ENCODE measurements around the gene HOXA3. TPM values are rescaled to one million over a fixed set of nuclear protein-coding genes. Genes with fewer than 3 reads are reported as not detected.

The HOXA3 gene
- total and polyA plus RNA-seq, 9 of the 15 experiments (the other 6 are each of a cell fraction or from before 2014, with no cell fraction given): 0.04 to 0.13 TPM; not detected in 7

DNA sequence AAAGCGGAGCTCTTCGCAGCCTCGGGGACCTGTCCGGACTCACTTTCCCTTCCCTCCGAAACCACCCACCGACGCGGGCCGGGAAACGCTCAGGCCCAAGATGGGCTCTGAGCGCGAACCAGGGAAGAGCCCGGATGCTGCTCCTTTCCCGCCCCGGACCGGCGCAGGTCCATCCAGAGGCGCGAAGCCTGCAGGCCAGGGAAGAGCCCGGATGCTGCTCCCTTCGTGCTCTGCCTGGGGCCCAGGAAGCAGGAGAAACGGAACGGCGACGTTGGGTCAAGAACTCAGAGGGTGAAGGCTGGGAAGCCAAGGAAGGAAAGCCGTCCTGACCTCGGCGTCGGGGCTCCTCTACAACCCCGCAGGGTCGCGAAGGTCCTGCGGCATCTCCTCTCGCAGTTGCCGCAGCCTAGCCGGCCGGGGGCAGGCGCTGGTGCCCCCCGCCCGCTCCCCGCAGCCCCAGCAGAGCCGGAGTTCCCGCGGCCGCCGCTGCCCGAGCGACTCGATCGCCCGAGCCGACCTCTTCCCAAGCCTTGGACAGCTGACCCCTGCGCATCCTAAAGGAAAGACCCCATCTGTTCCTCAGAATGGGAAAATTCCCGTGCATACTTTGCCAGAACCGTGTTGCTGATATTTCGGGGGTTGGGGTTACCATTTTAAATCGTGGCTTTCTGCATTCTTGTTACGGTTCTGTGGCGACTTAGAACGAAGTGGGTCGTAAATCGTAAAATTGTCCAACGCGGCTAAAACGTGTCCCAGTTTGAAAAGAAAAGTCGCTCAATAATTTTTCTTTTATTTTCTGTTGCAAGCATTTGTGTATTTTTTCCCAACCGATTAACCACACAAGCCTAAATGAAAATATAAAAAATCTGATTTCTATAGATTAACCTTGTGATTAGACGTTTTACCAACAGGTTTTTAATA is 64.1 kb downstream of the HOXA3 start:
- Histone ChIP-seq H2AFZ (ENCODE audit: low read depth, low read length) (no peak overlapping the region), H3K9me3 (replicated peaks; ENCODE audit: control insufficient read depth, insufficient read depth, low read depth, low read length) (no peaks in the 10 kb centered on the region), H3K36me3 (ENCODE audit: control insufficient read depth, insufficient read depth, low read length) (no peaks in the 10 kb centered on the region), H3K4me3 (no peak overlapping the region), H4K20me1 (replicated peaks; ENCODE audit: control insufficient read depth, insufficient read depth, low read length) (no peaks in the 10 kb centered on the region), H3K27me3 (ENCODE audit: control insufficient read depth in 2 of 2, insufficient read depth in 2 of 2, low read length in 2 of 2) (peaks cover 20 to 21% of the 10 kb centered on the region in 2 experiments; a peak in 4 of 5 replicates), H3K4me1 (replicated peaks in 1 of 2; ENCODE audit: control insufficient read depth in 2 of 2, insufficient read depth in 2 of 2, low read length in 2 of 2) (peaks cover 0 to 6% of the 10 kb centered on the region in 2 experiments; a peak in 2 of 5 replicates), H3K9ac (ENCODE audit: insufficient read depth in 1 of 2, low read depth in 2 of 2, low read length in 2 of 2) (no peak overlapping the region), H3K4me2 (ENCODE audit: insufficient read depth, low read length) (no peak overlapping the region), H3K9me1 (ENCODE audit: control insufficient read depth, insufficient read depth, low read length) (no peaks in the 10 kb centered on the region), H3K79me2 (ENCODE audit: control insufficient read depth, insufficient read depth, low read length) (no peaks in the 10 kb centered on the region), H3K27ac (ENCODE audit: extremely low read depth, low read depth, low read length) (no peak overlapping the region)
- CTCF ChIA-PET (ENCODE audit: low intra/inter-chr PET ratio): no interaction called here
- 14% methylated on average over 35 of the region's 68 CpGs for WGBS (ENCODE audit: insufficient coverage, low coverage, missing lambda C conversion rate)
- no peak for TF ChIP-seq KLF10 (CRISPR knock-in tag; IDR thresholded peaks at IDR 0.05)
- TF ChIP-seq, protein P1, sequence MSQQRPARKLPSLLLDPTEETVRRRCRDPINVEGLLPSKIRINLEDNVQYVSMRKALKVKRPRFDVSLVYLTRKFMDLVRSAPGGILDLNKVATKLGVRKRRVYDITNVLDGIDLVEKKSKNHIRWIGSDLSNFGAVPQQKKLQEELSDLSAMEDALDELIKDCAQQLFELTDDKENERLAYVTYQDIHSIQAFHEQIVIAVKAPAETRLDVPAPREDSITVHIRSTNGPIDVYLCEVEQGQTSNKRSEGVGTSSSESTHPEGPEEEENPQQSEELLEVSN (IDR thresholded peaks at IDR 0.05; ENCODE audit: borderline replicate concordance in 1 of 2, extremely low read depth in 1 of 2, insufficient read depth in 1 of 2, insufficient read length in 1 of 2, low read depth in 1 of 2, low read length in 1 of 2, poor library complexity in 1 of 2, severe bottlenecking in 1 of 2): peak in 1 of 2 experiments; percentile 52
- DNase-seq (ENCODE audit: extremely low read depth in 1 of 4, low spot score in 3 of 4) (no peak), FAIRE-seq (no peak), ATAC-seq (no peak)
- in situ Hi-C loops (cut with MboI) (no loop called here), intact Hi-C loops (cut with micrococcal nuclease) (no loop called here)
- POLR2A ChIA-PET: no interaction called here
- BruUV-seq (replicated peaks): no TSS peak

Data from K562 (cell line).